Testis (tissue), 2 donors: ENCODE measurements around the gene HOTAIR.

Experiments
- CTCF ChIP-seq, 3 experiments: fragments of 450-650 bp in 2 of 3; fragments of 200-600 bp in 1 of 3; sonication (generic) in 1 of 3; IDR thresholded peaks; one replicate each; pipeline ENCODE4 v1.5.1; 2016 to 2019; ENCODE audit warnings: antibody characterized with exemption in 3 of 3, mild to moderate bottlenecking in 2 of 3, moderate library complexity in 1 of 3
- POLR2A ChIP-seq: fragments of 450-650 bp; IDR thresholded peaks from one replicate; pipeline ENCODE4 v1.6.1; 2017; ENCODE audit warnings: antibody characterized with exemption, mild to moderate bottlenecking, moderate library complexity

- no peak for TF ChIP-seq CTCF (IDR thresholded peaks at IDR 0.05)
- no peak for TF ChIP-seq POLR2A
These were observed 20.2 kb upstream of the HOTAIR start for GRCh38 chr12:53995002-53995377.
